Peyer's patch (tissue), 4 donors: ENCODE measurements around the gene OLFM3. TPM values are rescaled to one million over a fixed set of nuclear protein-coding genes. Genes with fewer than 3 reads are reported as not detected.
A peak's percentile ranks its signal among the peaks of the same experiment; 100 is the strongest.

ENCODE experiments used
- DNase-seq, 3 donors: peaks; one replicate each; pipeline ENCODE4 v3.0.0-alpha.2; 2017 to 2019
- H3K27ac ChIP-seq, 4 donors: fragments of 200-600 bp; sonication (generic); one replicate each; pipeline ENCODE4 v1.5.1; 2016 to 2019
- H3K27me3 ChIP-seq, 2 donors: fragments of 200-600 bp; sonication (generic); one replicate each; pipeline ENCODE4 v1.5.1; 2019
- H3K36me3 ChIP-seq, 3 donors: fragments of 200-600 bp; sonication (generic); one replicate each; pipeline ENCODE4 v1.5.1; 2016 to 2019
- H3K4me1 ChIP-seq, 4 donors: fragments of 200-600 bp; sonication (generic); one replicate each; pipeline ENCODE4 v1.5.1; 2016 to 2019
- H3K4me3 ChIP-seq, 4 donors: fragments of 200-600 bp; sonication (generic); 1 replicate in 3 of 4; 2 replicates in 1 of 4; pipeline ENCODE4 v1.5.1; 2016 to 2019; ENCODE audit warnings: mild to moderate bottlenecking in 1 of 4
- H3K9me3 ChIP-seq, 4 donors: fragments of 200-600 bp; sonication (generic); one replicate each; pipeline ENCODE4 v1.5.1; 2016 to 2019; ENCODE audit warnings: mild to moderate bottlenecking in 1 of 4
- CTCF ChIP-seq, 6 experiments: fragments of 450-650 bp in 4 of 6; fragments of 200-600 bp in 2 of 6; sonication (generic) in 1 of 6; IDR thresholded peaks; one replicate each; pipeline ENCODE4 v1.5.1; 2017 to 2019; ENCODE audit warnings: antibody characterized with exemption in 6 of 6, mild to moderate bottlenecking in 3 of 6, moderate library complexity in 1 of 6
- POLR2A ChIP-seq, 2 donors: fragments of 450-650 bp; IDR thresholded peaks; one replicate each; pipeline ENCODE4 v1.5.1; 2017; ENCODE audit warnings: antibody characterized with exemption in 2 of 2, mild to moderate bottlenecking in 2 of 2, moderate library complexity in 2 of 2
- total RNA-seq, 4 donors: library from RNA; depleted of rRNA; stranded (reverse); fragments of >200 nt; gene quantifications; one replicate each; pipeline ENCODE4 v1.1.0, GENCODE V29; 2016

OLFM3 gene
- under 1 TPM in 1 of 4 donors, not detected in 3; 0.47 TPM for total RNA-seq

- TF ChIP-seq CTCF (IDR thresholded peaks at IDR 0.05): no peak
- no peak for TF ChIP-seq POLR2A (IDR thresholded peaks at IDR 0.05)
- Histone ChIP-seq H3K27ac (no peak within 1 kb of the TSS), H3K9me3 (no peaks in the 10 kb centered on the region), H3K27me3 (no peaks in the 10 kb centered on the region), H3K4me3 (no peak within 1 kb of the TSS), H3K36me3 (no peaks in the 10 kb centered on the region), H3K4me1 (no peaks in the 10 kb centered on the region)
- DNase-seq: no peak
These were observed at the start of gene OLFM3 for GRCh38 chr1:101996825-101997465. TSS of gene OLFM3 (minus strand) at chr1:101996926.

- Histone ChIP-seq H3K27ac (peak overlapping the region in 1 of 4 donors; percentile 37), H3K9me3 (no peaks in the 10 kb centered on the region), H3K27me3 (no peaks in the 10 kb centered on the region), H3K4me1 (no peaks in the 10 kb centered on the region), H3K36me3 (no peaks in the 10 kb centered on the region), H3K4me3 (no peak overlapping the region)
- TF ChIP-seq POLR2A (IDR thresholded peaks at IDR 0.05): no peak
- no peak for TF ChIP-seq CTCF (IDR thresholded peaks at IDR 0.05)
- DNase-seq: peak in 1 of 3 donors; percentile 62
These were observed 49.0 kb upstream of the OLFM3 start for GRCh38 chr1:102045752-102046151.

GRCh38 chr1:102032534-102032933, 35.8 kb upstream of the OLFM3 start:
- Histone ChIP-seq H3K27ac (no peak overlapping the region), H3K4me3 (no peak overlapping the region), H3K27me3 (no peaks in the 10 kb centered on the region), H3K4me1 (no peaks in the 10 kb centered on the region), H3K36me3 (no peaks in the 10 kb centered on the region), H3K9me3 (no peaks in the 10 kb centered on the region)
- TF ChIP-seq CTCF (IDR thresholded peaks at IDR 0.05) (no peak), POLR2A (IDR thresholded peaks at IDR 0.05) (no peak)
- DNase-seq: no peak

GRCh38 chr1:102019530-102019929, 22.8 kb upstream of the OLFM3 start:
- H3K4me1 ChIP-seq: no peaks in the 10 kb centered on the region
- no peaks in the 10 kb centered on the region for H3K36me3 ChIP-seq
- no peaks in the 10 kb centered on the region for H3K27me3 ChIP-seq
- no peak for DNase-seq
- no peak overlapping the region for H3K27ac ChIP-seq
- no peak overlapping the region for H3K4me3 ChIP-seq
- no peak for TF ChIP-seq CTCF (IDR thresholded peaks at IDR 0.05)
- no peak for TF ChIP-seq POLR2A (IDR thresholded peaks at IDR 0.05)
- H3K9me3 ChIP-seq: no peaks in the 10 kb centered on the region

GRCh38 chr1:102015728-102016127, 19.0 kb upstream of the OLFM3 start:
- DNase-seq: no peak
- TF ChIP-seq CTCF (IDR thresholded peaks at IDR 0.05): no peak
- no peak for TF ChIP-seq POLR2A (IDR thresholded peaks at IDR 0.05)
- Histone ChIP-seq H3K27ac (no peak overlapping the region), H3K27me3 (no peaks in the 10 kb centered on the region), H3K4me3 (no peak overlapping the region), H3K4me1 (no peaks in the 10 kb centered on the region), H3K36me3 (no peaks in the 10 kb centered on the region), H3K9me3 (no peaks in the 10 kb centered on the region)

GRCh38 chr1:102002057-102002456, 5.3 kb upstream of the OLFM3 start:
- H3K27me3 ChIP-seq: no peaks in the 10 kb centered on the region
- no peaks in the 10 kb centered on the region for H3K4me1 ChIP-seq

More at GRCh38 chr1:102002057-102002456, 5.3 kb upstream of the OLFM3 start:
- Histone ChIP-seq H3K27ac (no peak overlapping the region), H3K36me3 (no peaks in the 10 kb centered on the region), H3K9me3 (no peaks in the 10 kb centered on the region), H3K4me3 (no peak overlapping the region)
- no peak for DNase-seq
- TF ChIP-seq POLR2A (IDR thresholded peaks at IDR 0.05): no peak
